HG02981 (cell line): ENCODE measurements around the gene CDKN3.

ENCODE experiments used
- ATAC-seq: cut with Tn5 transposase; IDR thresholded peaks from one replicate; pipeline ENCODE4 v1.9.1; 2021; ENCODE audit warnings: mild to moderate bottlenecking, moderate library complexity; ENCODE audit not compliant: unreplicated experiment

Gene CDKN3

GRCh38 chr14:54396493-54397335 lies at the start of gene CDKN3:
Gene CDKN3 (plus strand): TSS chr14:54397007. CDS start chr14:54397069, 62 bp downstream.
- peak; percentile 98 for ATAC-seq

GRCh38 chr14:54347044-54347443 lies 49.8 kb upstream of the CDKN3 start:
- no peak for ATAC-seq

- no peak for ATAC-seq
Measured at GRCh38 chr14:54348001-54348611, 48.7 kb upstream of the CDKN3 start.

- ATAC-seq, result no peak
Measured at GRCh38 chr14:54348923-54349620, 47.7 kb upstream of the CDKN3 start.

- no peak for ATAC-seq
Measured at GRCh38 chr14:54349713-54350112, 47.1 kb upstream of the CDKN3 start.

- no peak for ATAC-seq
Measured at GRCh38 chr14:54350203-54350602, 46.6 kb upstream of the CDKN3 start.

GRCh38 chr14:54353266-54353665 lies 43.5 kb upstream of the CDKN3 start:
- no peak for ATAC-seq

- ATAC-seq, result no peak
Measured at GRCh38 chr14:54353694-54354093, 43.1 kb upstream of the CDKN3 start.

- ATAC-seq, result no peak
Measured at GRCh38 chr14:54354096-54354495, 42.7 kb upstream of the CDKN3 start.

GRCh38 chr14:54354968-54355641 lies 41.7 kb upstream of the CDKN3 start:
- ATAC-seq, result no peak

- ATAC-seq, result no peak
Measured at GRCh38 chr14:54355698-54356097, 41.1 kb upstream of the CDKN3 start.

- no peak for ATAC-seq
Measured at GRCh38 chr14:54356172-54356571, 40.6 kb upstream of the CDKN3 start.

GRCh38 chr14:54360667-54361066 lies 36.1 kb upstream of the CDKN3 start:
- no peak for ATAC-seq

- ATAC-seq, result no peak
Measured at GRCh38 chr14:54362089-54362504, 34.7 kb upstream of the CDKN3 start.

- no peak for ATAC-seq
Measured at GRCh38 chr14:54362759-54363437, 33.9 kb upstream of the CDKN3 start.

- no peak for ATAC-seq
Measured at GRCh38 chr14:54364555-54365415, 32.0 kb upstream of the CDKN3 start.

GRCh38 chr14:54366736-54367735 lies 29.8 kb upstream of the CDKN3 start:
- ATAC-seq, result peak; percentile 70

- ATAC-seq, result no peak
Measured at GRCh38 chr14:54368291-54368690, 28.5 kb upstream of the CDKN3 start.
